HepG2 (cell line): Measurements from ENCODE around the gene CEP250. TPM values are rescaled to one million over a fixed set of nuclear protein-coding genes. Genes with fewer than 3 reads are reported as not detected.
A peak's percentile ranks its signal among the peaks of the same experiment; 100 is the strongest.

Experiments used
- AGO1 ChIP-seq: fragments of 200-400 bp; formaldehyde crosslinking; IDR thresholded peaks from 2 replicates; pipeline ENCODE4 v1.6.1; 2017; ENCODE audit warnings: mild to moderate bottlenecking, low read depth, low read length, moderate library complexity; ENCODE audit not compliant: poor library complexity, severe bottlenecking
- AHR ChIP-seq: IDR thresholded peaks from 2 replicates; pipeline ENCODE4 v1.6.1; 2018; ENCODE audit warnings: missing genetic modification reagents, missing compliant biosample characterization
- ARNT2 ChIP-seq: sonication (generic); formaldehyde crosslinking; IDR thresholded peaks from 2 replicates; pipeline ENCODE4 v1.8.0; 2022; ENCODE audit warnings: mild to moderate bottlenecking, low read depth, missing genetic modification reagents, moderate library complexity
- ARNTL ChIP-seq: sonication (generic); formaldehyde crosslinking; IDR thresholded peaks from 2 replicates; pipeline ENCODE4 v1.4.0; 2020; ENCODE audit warnings: mild to moderate bottlenecking, missing genetic modification reagents
- GATA4 ChIP-seq: sonication (generic); IDR thresholded peaks from 2 replicates; pipeline ENCODE4 v1.6.1; 2016; ENCODE audit warnings: antibody characterized with exemption, low read depth, borderline replicate concordance
- HNRNPL ChIP-seq: fragments of 200-400 bp; formaldehyde crosslinking; IDR thresholded peaks from 2 replicates; pipeline ENCODE4 v1.6.1; 2017; ENCODE audit warnings: mild to moderate bottlenecking, low read depth, low read length
- HOXA7 ChIP-seq: sonication (generic); formaldehyde crosslinking; IDR thresholded peaks from 2 replicates; pipeline ENCODE4 v1.8.1; 2022; ENCODE audit warnings: mild to moderate bottlenecking, missing genetic modification reagents, moderate library complexity
- KAT8 ChIP-seq: IDR thresholded peaks from 2 replicates; pipeline ENCODE4 v1.6.1; 2016; ENCODE audit warnings: missing genetic modification reagents, missing compliant biosample characterization
- KMT2B ChIP-seq: IDR thresholded peaks from 2 replicates; pipeline ENCODE4 v1.6.1; 2016; ENCODE audit warnings: missing genetic modification reagents, missing compliant biosample characterization
- MAFK ChIP-seq, 2 experiments: IDR thresholded peaks in 1 of 2; conservative IDR thresholded peaks in 1 of 2; 2 replicates each; pipeline ENCODE4 v1.6.1; 2011; ENCODE audit warnings: improper control_type of control experiment in 2 of 2, low read length in 2 of 2
- NR3C1 ChIP-seq: sonication (generic); formaldehyde crosslinking; IDR thresholded peaks from 2 replicates; pipeline ENCODE4 v1.4.0; 2020; ENCODE audit warnings: missing genetic modification reagents
- RARA ChIP-seq: IDR thresholded peaks from 2 replicates; pipeline ENCODE4 v1.6.1; 2016; ENCODE audit warnings: missing genetic modification reagents, missing compliant biosample characterization
- RFXANK ChIP-seq: IDR thresholded peaks from 2 replicates; pipeline ENCODE4 v1.6.1; 2016
- SNAI1 ChIP-seq: sonication (generic); formaldehyde crosslinking; IDR thresholded peaks from 2 replicates; pipeline ENCODE4 v1.5.0; 2020; ENCODE audit warnings: mild to moderate bottlenecking, missing genetic modification reagents, borderline replicate concordance
- YY1 ChIP-seq: IDR thresholded peaks from 2 replicates; pipeline ENCODE4 v1.6.1; 2011; ENCODE audit warnings: low read length, low read depth, moderate library complexity, mild to moderate bottlenecking; ENCODE audit not compliant: insufficient read depth, insufficient replicate concordance
- ZBTB21 ChIP-seq: sonication (generic); formaldehyde crosslinking; IDR thresholded peaks from 2 replicates; pipeline ENCODE4 v1.4.0; 2020; ENCODE audit warnings: missing genetic modification reagents
- ZC3H13 ChIP-seq: sonication (generic); formaldehyde crosslinking; IDR thresholded peaks from 2 replicates; pipeline ENCODE4 v1.8.1; 2023; ENCODE audit warnings: mild to moderate bottlenecking, missing genetic modification reagents, moderate library complexity
- ZIK1 ChIP-seq: sonication (generic); formaldehyde crosslinking; IDR thresholded peaks from 2 replicates; pipeline ENCODE4 v1.5.0; 2020; ENCODE audit warnings: mild to moderate bottlenecking, low read depth, missing genetic modification reagents, borderline replicate concordance
- ZMYM4 ChIP-seq: sonication (generic); formaldehyde crosslinking; IDR thresholded peaks from 2 replicates; pipeline ENCODE4 v1.8.1; 2023; ENCODE audit warnings: mild to moderate bottlenecking, missing genetic modification reagents
- ZNF138 ChIP-seq: sonication (generic); formaldehyde crosslinking; IDR thresholded peaks from 2 replicates; pipeline ENCODE4 v1.5.0; 2020; ENCODE audit warnings: mild to moderate bottlenecking, low read depth, missing genetic modification reagents
- ZNF460 ChIP-seq: sonication (generic); formaldehyde crosslinking; IDR thresholded peaks from 2 replicates; pipeline ENCODE4 v1.5.1; 2020; ENCODE audit warnings: missing genetic modification reagents, mild to moderate bottlenecking, borderline replicate concordance
- ZNF557 ChIP-seq: sonication (generic); formaldehyde crosslinking; IDR thresholded peaks from 2 replicates; pipeline ENCODE4 v1.4.0; 2020; ENCODE audit warnings: missing genetic modification reagents
- ZNF644 ChIP-seq: IDR thresholded peaks from 2 replicates; pipeline ENCODE4 v1.6.1; 2016; ENCODE audit warnings: low read depth
- ZNF83 ChIP-seq: sonication (generic); formaldehyde crosslinking; IDR thresholded peaks from 2 replicates; pipeline ENCODE4 v1.4.0; 2020; ENCODE audit warnings: missing genetic modification reagents, mild to moderate bottlenecking, borderline replicate concordance
- polyA plus RNA-seq, 8 experiments: library from polyadenylated mRNA; depleted of rRNA in 3 of 8; stranded (reverse) in 7 of 8; unstranded in 1 of 8; fragments of >200 nt; fragmentation: Illumina TruSeq in 4 of 8; extraction: Trizol in 4 of 8; gene quantifications; 2 replicates each; pipeline versions ENCODE4 v1.2.1 to v1.2.3, GENCODE V29; 2011 to 2016; ENCODE audit warnings: low read depth in 4 of 8, missing spikeins in 1 of 8, mixed read lengths in 1 of 8; ENCODE audit not compliant: insufficient read depth in 1 of 8
- total RNA-seq, 5 experiments: library from RNA; depleted of rRNA; stranded (reverse); fragments of >200 nt; fragmentation: Illumina TruSeq; extraction: Trizol; gene quantifications; 2 replicates each; pipeline ENCODE4 v1.2.3, GENCODE V29; 2016; ENCODE audit warnings: low read depth in 1 of 5
- TF ChIP-seq, protein P1 (sequence below): sonication (generic); formaldehyde crosslinking; IDR thresholded peaks from 2 replicates; pipeline ENCODE4 v1.4.0; 2020; ENCODE audit warnings: missing genetic modification reagents
- TF ChIP-seq, protein P2 (sequence below): sonication (generic); formaldehyde crosslinking; IDR thresholded peaks from 2 replicates; pipeline ENCODE4 v1.9.0; 2022; ENCODE audit warnings: low read depth, missing genetic modification reagents

Gene CEP250
- total and polyA plus RNA-seq, 2 of the 13 experiments (the other 11 are each of a cell fraction or from before 2014, with no cell fraction given), result 28.8 to 55.3 TPM

DNA sequence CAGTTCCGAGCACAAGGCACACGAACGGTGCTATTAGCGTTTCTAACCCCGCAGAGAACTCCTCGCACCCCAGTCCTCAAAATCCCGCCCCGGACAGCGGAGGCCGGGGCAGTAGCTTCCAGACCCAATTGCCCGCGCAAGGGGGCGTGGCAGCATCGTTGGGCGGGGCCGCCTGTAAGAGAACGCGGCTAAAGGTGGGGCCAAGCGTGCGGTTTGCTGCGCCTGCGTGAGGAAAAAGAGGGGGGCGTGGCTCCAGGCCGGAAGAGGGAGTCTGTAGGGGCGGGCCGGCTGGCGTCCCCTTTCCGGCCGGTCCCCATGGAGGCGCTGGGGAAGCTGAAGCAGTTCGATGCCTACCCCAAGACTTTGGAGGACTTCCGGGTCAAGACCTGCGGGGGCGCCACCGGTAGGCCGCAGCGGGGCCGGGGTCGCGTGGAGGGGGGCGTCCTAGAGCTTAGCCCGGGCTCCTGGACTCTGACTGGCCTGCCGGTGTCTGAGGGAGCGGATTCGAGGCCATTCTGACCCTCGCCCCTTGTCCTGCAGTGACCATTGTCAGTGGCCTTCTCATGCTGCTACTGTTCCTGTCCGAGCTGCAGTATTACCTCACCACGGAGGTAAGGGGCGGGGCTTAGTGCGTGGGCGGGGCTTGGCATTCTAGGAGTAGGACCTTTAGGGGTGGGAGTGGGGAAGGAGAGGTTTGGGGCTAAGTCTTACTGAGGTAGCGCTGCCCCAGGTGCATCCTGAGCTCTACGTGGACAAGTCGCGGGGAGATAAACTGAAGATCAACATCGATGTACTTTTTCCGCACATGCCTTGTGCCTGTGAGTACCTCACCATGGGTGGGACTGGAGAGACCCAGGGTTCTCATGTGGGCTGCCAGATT is 86.6 kb downstream of the CEP250 start, which contains the start of gene ERGIC3 (continued):
- TF ChIP-seq, protein P1, sequence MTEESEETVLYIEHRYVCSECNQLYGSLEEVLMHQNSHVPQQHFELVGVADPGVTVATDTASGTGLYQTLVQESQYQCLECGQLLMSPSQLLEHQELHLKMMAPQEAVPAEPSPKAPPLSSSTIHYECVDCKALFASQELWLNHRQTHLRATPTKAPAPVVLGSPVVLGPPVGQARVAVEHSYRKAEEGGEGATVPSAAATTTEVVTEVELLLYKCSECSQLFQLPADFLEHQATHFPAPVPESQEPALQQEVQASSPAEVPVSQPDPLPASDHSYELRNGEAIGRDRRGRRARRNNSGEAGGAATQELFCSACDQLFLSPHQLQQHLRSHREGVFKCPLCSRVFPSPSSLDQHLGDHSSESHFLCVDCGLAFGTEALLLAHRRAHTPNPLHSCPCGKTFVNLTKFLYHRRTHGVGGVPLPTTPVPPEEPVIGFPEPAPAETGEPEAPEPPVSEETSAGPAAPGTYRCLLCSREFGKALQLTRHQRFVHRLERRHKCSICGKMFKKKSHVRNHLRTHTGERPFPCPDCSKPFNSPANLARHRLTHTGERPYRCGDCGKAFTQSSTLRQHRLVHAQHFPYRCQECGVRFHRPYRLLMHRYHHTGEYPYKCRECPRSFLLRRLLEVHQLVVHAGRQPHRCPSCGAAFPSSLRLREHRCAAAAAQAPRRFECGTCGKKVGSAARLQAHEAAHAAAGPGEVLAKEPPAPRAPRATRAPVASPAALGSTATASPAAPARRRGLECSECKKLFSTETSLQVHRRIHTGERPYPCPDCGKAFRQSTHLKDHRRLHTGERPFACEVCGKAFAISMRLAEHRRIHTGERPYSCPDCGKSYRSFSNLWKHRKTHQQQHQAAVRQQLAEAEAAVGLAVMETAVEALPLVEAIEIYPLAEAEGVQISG, result peak; percentile 90
- no peak; the same call in 1 of the 2 replicates for TF ChIP-seq ZNF460 (CRISPR knock-in tag)
- peak; percentile 60; the same call in 1 of the 2 replicates for TF ChIP-seq ZNF83 (CRISPR knock-in tag)
- TF ChIP-seq, protein P2, sequence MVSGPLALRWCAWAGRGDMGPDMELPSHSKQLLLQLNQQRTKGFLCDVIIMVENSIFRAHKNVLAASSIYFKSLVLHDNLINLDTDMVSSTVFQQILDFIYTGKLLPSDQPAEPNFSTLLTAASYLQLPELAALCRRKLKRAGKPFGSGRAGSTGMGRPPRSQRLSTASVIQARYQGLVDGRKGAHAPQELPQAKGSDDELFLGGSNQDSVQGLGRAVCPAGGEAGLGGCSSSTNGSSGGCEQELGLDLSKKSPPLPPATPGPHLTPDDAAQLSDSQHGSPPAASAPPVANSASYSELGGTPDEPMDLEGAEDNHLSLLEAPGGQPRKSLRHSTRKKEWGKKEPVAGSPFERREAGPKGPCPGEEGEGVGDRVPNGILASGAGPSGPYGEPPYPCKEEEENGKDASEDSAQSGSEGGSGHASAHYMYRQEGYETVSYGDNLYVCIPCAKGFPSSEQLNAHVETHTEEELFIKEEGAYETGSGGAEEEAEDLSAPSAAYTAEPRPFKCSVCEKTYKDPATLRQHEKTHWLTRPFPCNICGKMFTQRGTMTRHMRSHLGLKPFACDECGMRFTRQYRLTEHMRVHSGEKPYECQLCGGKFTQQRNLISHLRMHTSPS (CRISPR knock-in tag), result no peak; the same call in 1 of the 2 replicates
- TF ChIP-seq AHR (CRISPR knock-in tag), result no peak; the same call in 1 of the 2 replicates
- TF ChIP-seq KMT2B (CRISPR knock-in tag), result peak; percentile 85
- TF ChIP-seq SNAI1 (CRISPR knock-in tag), result no peak
- TF ChIP-seq ZNF644 (CRISPR knock-in tag), result no peak
- TF ChIP-seq HOXA7 (CRISPR knock-in tag), result no peak
- peak; percentile 12; the same call in 1 of the 2 replicates for TF ChIP-seq RARA (CRISPR knock-in tag)
- TF ChIP-seq GATA4, result peak; percentile 74; the same call in 1 of the 2 replicates
- 0 out of 2 replicates have a peak, but pooled peaks have one; percentile 75 for TF ChIP-seq ARNTL
- TF ChIP-seq ZC3H13 (CRISPR knock-in tag), result peak; percentile 69
- TF ChIP-seq ZNF138 (CRISPR knock-in tag), result peak; percentile 93
- TF ChIP-seq RFXANK, result peak; percentile 27; the same call in 1 of the 2 replicates
- TF ChIP-seq ZMYM4 (CRISPR knock-in tag), result peak; percentile 89
- peak; percentile 89 for TF ChIP-seq ARNT2 (CRISPR knock-in tag)
- 0 out of 2 replicates have a peak, but pooled peaks have one; percentile 59 for TF ChIP-seq HNRNPL
- no peak for TF ChIP-seq MAFK (conservative IDR thresholded peaks at IDR 0.05 in 1 of 2, IDR thresholded peaks at IDR 0.05 in 1 of 2; ENCODE audit: low read length in 2 of 2)
- peak; percentile 97 for TF ChIP-seq KAT8 (CRISPR knock-in tag)
- TF ChIP-seq YY1, result peak; percentile 86
- peak; percentile 42; the same call in 1 of the 2 replicates for TF ChIP-seq ZBTB21 (CRISPR knock-in tag)
- no peak for TF ChIP-seq NR3C1 (CRISPR knock-in tag)
- TF ChIP-seq AGO1, result peak; percentile 79
- no peak for TF ChIP-seq ZNF557
- peak; percentile 87 for TF ChIP-seq ZIK1 (CRISPR knock-in tag)
